KOPT-K1 (cell line): Measurements from ENCODE around the gene FOXL1.

ENCODE experiments used
- H3K27ac ChIP-seq: fragments of 200-600 bp; sonication (generic); 2 replicates; pipeline ENCODE4 v1.5.1; 2016; ENCODE audit warnings: antibody characterized with exemption, mild to moderate bottlenecking, low read depth, low read length; ENCODE audit not compliant: poor library complexity, severe bottlenecking
- H3K36me3 ChIP-seq: fragments of 200-600 bp; sonication (generic); 2 replicates; pipeline ENCODE4 v1.5.1; 2017; ENCODE audit warnings: antibody characterized with exemption, mild to moderate bottlenecking, low read length, moderate library complexity; ENCODE audit not compliant: insufficient read depth
- H3K9me3 ChIP-seq: fragments of 200-600 bp; sonication (generic); 2 replicates; pipeline ENCODE4 v1.5.1; 2017; ENCODE audit warnings: antibody characterized with exemption, low read length, mild to moderate bottlenecking; ENCODE audit not compliant: insufficient read depth, poor library complexity, severe bottlenecking

FOXL1 gene

GRCh38 chr16:86558355-86559193, 19.8 kb upstream of the FOXL1 start:
- H3K9me3 ChIP-seq = no peaks in the 10 kb centered on the region
- H3K27ac ChIP-seq = no peak overlapping the region
- no peaks in the 10 kb centered on the region for H3K36me3 ChIP-seq

- H3K27ac ChIP-seq = no peak overlapping the region
- no peaks in the 10 kb centered on the region for H3K36me3 ChIP-seq
- H3K9me3 ChIP-seq = no peaks in the 10 kb centered on the region
Measured at GRCh38 chr16:86559802-86560305, 18.5 kb upstream of the FOXL1 start.

GRCh38 chr16:86562356-86562755, 16.0 kb upstream of the FOXL1 start:
- H3K36me3 ChIP-seq = no peaks in the 10 kb centered on the region
- no peaks in the 10 kb centered on the region for H3K9me3 ChIP-seq
- no peak overlapping the region for H3K27ac ChIP-seq

GRCh38 chr16:86563469-86564345, 14.6 kb upstream of the FOXL1 start:
- Histone ChIP-seq H3K36me3 (no peaks in the 10 kb centered on the region), H3K27ac (no peak overlapping the region), H3K9me3 (no peaks in the 10 kb centered on the region)

- Histone ChIP-seq H3K9me3 (no peaks in the 10 kb centered on the region), H3K27ac (no peak overlapping the region), H3K36me3 (no peaks in the 10 kb centered on the region)
Measured at GRCh38 chr16:86565181-86565631, 13.1 kb upstream of the FOXL1 start.

GRCh38 chr16:86565644-86566511, 12.5 kb upstream of the FOXL1 start:
- Histone ChIP-seq H3K36me3 (no peaks in the 10 kb centered on the region), H3K9me3 (no peaks in the 10 kb centered on the region), H3K27ac (no peak overlapping the region)

GRCh38 chr16:86566601-86566965, 11.8 kb upstream of the FOXL1 start, which contains the start of gene FOXC2:
FOXC2 (plus strand) TSS chr16:86566829; CDS start chr16:86567336, 507 bp downstream.
- no peaks in the 10 kb centered on the region for H3K9me3 ChIP-seq
- H3K27ac ChIP-seq = no peak within 1 kb of the TSS
- no peaks in the 10 kb centered on the region for H3K36me3 ChIP-seq

DNA sequence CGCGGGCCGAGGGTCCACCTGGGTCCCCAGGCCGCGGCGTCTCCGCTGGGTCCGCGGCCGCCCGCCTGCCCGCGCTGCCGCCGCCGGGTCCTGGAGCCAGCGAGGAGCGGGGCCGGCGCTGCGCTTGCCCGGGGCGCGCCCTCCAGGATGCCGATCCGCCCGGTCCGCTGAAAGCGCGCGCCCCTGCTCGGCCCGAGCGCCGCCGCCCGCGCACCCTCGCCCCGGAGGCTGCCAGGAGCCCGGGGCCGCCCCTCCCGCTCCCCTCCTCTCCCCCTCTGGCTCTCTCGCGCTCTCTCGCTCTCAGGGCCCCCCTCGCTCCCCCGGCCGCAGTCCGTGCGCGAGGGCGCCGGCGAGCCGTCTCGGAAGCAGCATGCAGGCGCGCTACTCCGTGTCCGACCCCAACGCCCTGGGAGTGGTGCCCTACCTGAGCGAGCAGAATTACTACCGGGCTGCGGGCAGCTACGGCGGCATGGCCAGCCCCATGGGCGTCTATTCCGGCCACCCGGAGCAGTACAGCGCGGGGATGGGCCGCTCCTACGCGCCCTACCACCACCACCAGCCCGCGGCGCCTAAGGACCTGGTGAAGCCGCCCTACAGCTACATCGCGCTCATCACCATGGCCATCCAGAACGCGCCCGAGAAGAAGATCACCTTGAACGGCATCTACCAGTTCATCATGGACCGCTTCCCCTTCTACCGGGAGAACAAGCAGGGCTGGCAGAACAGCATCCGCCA, 11.2 kb upstream of the FOXL1 start:
- no peaks in the 10 kb centered on the region for H3K36me3 ChIP-seq
- no peak overlapping the region for H3K27ac ChIP-seq
- H3K9me3 ChIP-seq = no peaks in the 10 kb centered on the region

GRCh38 chr16:86567701-86568581, 10.4 kb upstream of the FOXL1 start:
- no peak overlapping the region for H3K27ac ChIP-seq
- H3K9me3 ChIP-seq = no peaks in the 10 kb centered on the region
- no peaks in the 10 kb centered on the region for H3K36me3 ChIP-seq

DNA sequence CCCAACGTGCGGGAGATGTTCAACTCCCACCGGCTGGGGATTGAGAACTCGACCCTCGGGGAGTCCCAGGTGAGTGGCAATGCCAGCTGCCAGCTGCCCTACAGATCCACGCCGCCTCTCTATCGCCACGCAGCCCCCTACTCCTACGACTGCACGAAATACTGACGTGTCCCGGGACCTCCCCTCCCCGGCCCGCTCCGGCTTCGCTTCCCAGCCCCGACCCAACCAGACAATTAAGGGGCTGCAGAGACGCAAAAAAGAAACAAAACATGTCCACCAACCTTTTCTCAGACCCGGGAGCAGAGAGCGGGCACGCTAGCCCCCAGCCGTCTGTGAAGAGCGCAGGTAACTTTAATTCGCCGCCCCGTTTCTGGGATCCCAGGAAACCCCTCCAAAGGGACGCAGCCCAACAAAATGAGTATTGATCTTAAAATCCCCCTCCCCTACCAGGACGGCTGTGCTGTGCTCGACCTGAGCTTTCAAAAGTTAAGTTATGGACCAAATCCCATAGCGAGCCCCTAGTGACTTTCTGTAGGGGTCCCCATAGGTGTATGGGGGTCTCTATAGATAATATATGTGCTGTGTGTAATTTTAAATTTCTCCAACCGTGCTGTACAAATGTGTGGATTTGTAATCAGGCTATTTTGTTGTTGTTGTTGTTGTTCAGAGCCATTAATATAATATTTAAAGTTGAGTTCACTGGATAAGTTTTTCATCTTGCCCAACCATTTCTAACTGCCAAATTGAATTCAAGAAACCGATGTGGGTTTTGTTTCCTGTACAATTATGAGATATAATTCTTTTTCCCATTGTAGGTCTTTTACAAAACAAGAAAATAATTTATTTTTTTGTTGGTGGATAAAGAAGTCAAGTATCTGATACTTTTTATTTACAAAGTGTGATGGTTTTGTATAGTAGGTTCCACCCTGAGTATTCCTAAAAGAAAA, 9.4 kb upstream of the FOXL1 start:
- Histone ChIP-seq H3K9me3 (no peaks in the 10 kb centered on the region), H3K36me3 (no peaks in the 10 kb centered on the region), H3K27ac (no peak overlapping the region)

- H3K27ac ChIP-seq = no peak overlapping the region
- no peaks in the 10 kb centered on the region for H3K36me3 ChIP-seq
- no peaks in the 10 kb centered on the region for H3K9me3 ChIP-seq
Measured at GRCh38 chr16:86569701-86570447, 8.5 kb upstream of the FOXL1 start.
